ENCODE data around the gene DCC. TPM values are rescaled to one million over a fixed set of nuclear protein-coding genes. Genes with fewer than 3 reads are reported as not detected.

DCC gene
- total RNA-seq, 4 donors from 2014 or later: 0.27 to 2.5 TPM; not detected in 2

DNA sequence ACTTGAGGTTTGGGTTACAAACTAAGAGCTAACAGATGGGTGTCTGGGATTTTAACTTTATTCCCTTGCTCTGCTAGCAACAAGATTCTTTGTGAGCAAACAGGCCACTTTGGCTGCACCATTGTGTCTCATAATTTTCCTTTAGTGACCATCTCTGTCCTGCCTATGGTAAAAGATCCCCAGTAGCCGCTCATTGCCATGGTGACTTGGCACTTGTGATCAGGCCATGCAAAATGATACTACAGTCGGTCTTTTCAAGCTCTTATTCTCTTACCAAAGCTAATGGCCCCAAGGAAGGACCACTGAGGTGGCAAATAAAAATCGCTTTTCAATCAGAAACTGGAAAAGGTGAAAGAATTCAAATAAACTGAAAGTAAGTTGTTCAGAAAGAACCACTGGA lies 1047.6 kb downstream of the DCC start:
- no peaks in the 10 kb centered on the region for H3K27me3 ChIP-seq
- H3K36me3 ChIP-seq: no peaks in the 10 kb centered on the region
- no peak for TF ChIP-seq CTCF (IDR thresholded peaks at IDR 0.05)
- no peak for TF ChIP-seq POLR2AphosphoS5 (IDR thresholded peaks at IDR 0.05)
- TF ChIP-seq EP300 (IDR thresholded peaks at IDR 0.05; ENCODE audit: low read depth): no peak
- no peak for TF ChIP-seq POLR2A (IDR thresholded peaks at IDR 0.05)
- no peak overlapping the region for H3K27ac ChIP-seq
- no peaks in the 10 kb centered on the region for H3K4me1 ChIP-seq
- no peak overlapping the region for H3K4me3 ChIP-seq
- intact Hi-C loops (cut with DNase I; ENCODE audit: low total_unique reads) (no loop called here), in situ Hi-C loops (cut with MboI; ENCODE audit: low pct_ligation_motif_present in 1 of 4, low pct_unique_long_range_greater_than_20kb in 1 of 4, low sequenced_read_pairs in 3 of 4) (no loop called here)
- DNase-seq: no peak
- H3K9me3 ChIP-seq: no peaks in the 10 kb centered on the region
- 56 to 100% methylated on average over 1 to 3 of the region's 3 CpGs for WGBS, 2 donors (ENCODE audit: low coverage in 1 of 2)

DNA sequence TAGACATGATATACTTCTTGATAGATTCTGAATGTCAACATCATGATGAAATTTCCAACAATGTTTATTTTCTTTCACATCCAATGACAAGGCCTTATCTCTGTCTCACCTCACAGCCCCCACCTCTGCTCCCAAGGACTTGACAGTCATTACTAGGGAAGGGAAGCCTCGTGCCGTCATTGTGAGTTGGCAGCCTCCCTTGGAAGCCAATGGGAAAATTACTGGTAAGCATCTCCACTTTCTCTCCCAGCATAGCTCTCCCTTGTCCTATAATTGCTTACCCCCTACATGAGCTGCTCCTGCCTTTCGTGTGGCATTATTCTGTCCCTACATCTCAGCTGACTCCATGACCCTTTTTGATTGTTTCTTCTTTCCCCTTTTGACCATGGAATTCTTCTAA lies 1062.7 kb downstream of the DCC start:
- intact Hi-C loops (cut with DNase I; ENCODE audit: low total_unique reads) (no loop called here), in situ Hi-C loops (cut with MboI; ENCODE audit: low pct_ligation_motif_present in 1 of 4, low pct_unique_long_range_greater_than_20kb in 1 of 4, low sequenced_read_pairs in 3 of 4) (no loop called here)
- 57 to 79% methylated on average over 3 of the region's 3 CpGs for WGBS, 2 donors (ENCODE audit: low coverage in 1 of 2)
- DNase-seq: no peak
- Histone ChIP-seq H3K9me3 (no peaks in the 10 kb centered on the region), H3K36me3 (no peaks in the 10 kb centered on the region), H3K27ac (no peak overlapping the region), H3K4me1 (no peaks in the 10 kb centered on the region), H3K27me3 (no peaks in the 10 kb centered on the region), H3K4me3 (no peak overlapping the region)
- TF ChIP-seq EP300 (IDR thresholded peaks at IDR 0.05; ENCODE audit: low read depth) (no peak), POLR2A (IDR thresholded peaks at IDR 0.05) (no peak), CTCF (IDR thresholded peaks at IDR 0.05) (no peak), POLR2AphosphoS5 (IDR thresholded peaks at IDR 0.05) (no peak)

GRCh38 chr18:53408271-53408670 lies 1068.3 kb downstream of the DCC start:
- intact Hi-C loops (cut with DNase I; ENCODE audit: low total_unique reads): no loop called here
- Histone ChIP-seq H3K9me3 (no peaks in the 10 kb centered on the region), H3K4me3 (no peak overlapping the region), H3K27me3 (no peaks in the 10 kb centered on the region), H3K36me3 (no peaks in the 10 kb centered on the region), H3K4me1 (no peaks in the 10 kb centered on the region), H3K27ac (no peak overlapping the region)
- TF ChIP-seq POLR2AphosphoS5 (IDR thresholded peaks at IDR 0.05) (no peak), POLR2A (IDR thresholded peaks at IDR 0.05) (no peak), EP300 (IDR thresholded peaks at IDR 0.05; ENCODE audit: low read depth) (no peak), CTCF (IDR thresholded peaks at IDR 0.05) (no peak)
- WGBS, 2 donors (ENCODE audit: low coverage in 1 of 2): 81 to 88% methylated on average over 5 of the region's 5 CpGs
- in situ Hi-C loops (cut with MboI; ENCODE audit: low pct_ligation_motif_present in 1 of 4, low pct_unique_long_range_greater_than_20kb in 1 of 4, low sequenced_read_pairs in 3 of 4): no loop called here
- DNase-seq: no peak

GRCh38 chr18:53411511-53411910 lies 1071.5 kb downstream of the DCC start:
- in situ Hi-C loops (cut with MboI; ENCODE audit: low pct_ligation_motif_present in 1 of 4, low pct_unique_long_range_greater_than_20kb in 1 of 4, low sequenced_read_pairs in 3 of 4): no loop called here

More at GRCh38 chr18:53411511-53411910, 1071.5 kb downstream of the DCC start:
- Histone ChIP-seq H3K9me3 (no peaks in the 10 kb centered on the region), H3K27ac (no peak overlapping the region), H3K4me1 (no peaks in the 10 kb centered on the region), H3K36me3 (no peaks in the 10 kb centered on the region), H3K27me3 (no peaks in the 10 kb centered on the region), H3K4me3 (no peak overlapping the region)
- DNase-seq: no peak
- WGBS, 2 donors (ENCODE audit: low coverage in 1 of 2): 59 to 74% methylated on average over 2 to 3 of the region's 3 CpGs
- no peak for TF ChIP-seq CTCF (IDR thresholded peaks at IDR 0.05)
- no peak for TF ChIP-seq POLR2AphosphoS5 (IDR thresholded peaks at IDR 0.05)
- TF ChIP-seq EP300 (IDR thresholded peaks at IDR 0.05; ENCODE audit: low read depth): no peak
- TF ChIP-seq POLR2A (IDR thresholded peaks at IDR 0.05): no peak
- intact Hi-C loops (cut with DNase I; ENCODE audit: low total_unique reads): no loop called here

All from transverse colon (tissue), 4 donors.